Activated CD4-positive, alpha-beta memory T cell treated with anti-CD3 and anti-CD28 coated beads for 36 hours (primary cell): Measurements from ENCODE around the gene KCNQ1OT1. TPM values are rescaled to one million over a fixed set of nuclear protein-coding genes. Genes with fewer than 3 reads are reported as not detected.

Source experiments
- CTCF ChIA-PET: fragments of 350-600 bp; sonication (Branson Sonifier 250); formaldehyde crosslinking; loops from one replicate; lab custom pipeline; 2021; ENCODE audit warnings: antibody characterized with exemption, inconsistent platforms; lab: Charles Lee
- POLR2A ChIA-PET: fragments of 350-600 bp; sonication (Branson Sonifier 250); formaldehyde crosslinking; loops from one replicate; lab custom pipeline; 2021; ENCODE audit warnings: antibody characterized with exemption; lab: Charles Lee
- DNase-seq: peaks from one replicate; pipeline ENCODE4 v3.0.0-alpha.2; 2020
- H3K27ac Mint-ChIP-seq: one replicate; pipeline ENCODE4 v1.8.0; 2021; ENCODE audit warnings: mixed read lengths
- H3K27me3 Mint-ChIP-seq: one replicate; pipeline ENCODE4 v1.8.0; 2021; ENCODE audit warnings: mixed read lengths
- H3K36me3 Mint-ChIP-seq: one replicate; pipeline ENCODE4 v1.8.0; 2021; ENCODE audit warnings: mixed read lengths
- H3K4me1 Mint-ChIP-seq: one replicate; pipeline ENCODE4 v1.8.0; 2021; ENCODE audit warnings: low read depth, mixed read lengths
- H3K4me3 Mint-ChIP-seq: one replicate; pipeline ENCODE4 v1.8.0; 2021; ENCODE audit warnings: mild to moderate bottlenecking, mixed read lengths
- H3K9me3 Mint-ChIP-seq: one replicate; pipeline ENCODE4 v1.8.0; 2021; ENCODE audit warnings: mixed read lengths
- intact Hi-C: fragments of 100-400 bp; cut with micrococcal nuclease; formaldehyde crosslinking; loops from one replicate; pipeline ENCODE4 v1.15.1; 2023
- total RNA-seq, 2 experiments: library from RNA; stranded (reverse); gene quantifications; one replicate each; pipeline ENCODE4 v1.2.3, GENCODE V29; 2021

KCNQ1OT1 gene
- total RNA-seq, 2 experiments from 2014 or later, result 0.19 TPM

DNA sequence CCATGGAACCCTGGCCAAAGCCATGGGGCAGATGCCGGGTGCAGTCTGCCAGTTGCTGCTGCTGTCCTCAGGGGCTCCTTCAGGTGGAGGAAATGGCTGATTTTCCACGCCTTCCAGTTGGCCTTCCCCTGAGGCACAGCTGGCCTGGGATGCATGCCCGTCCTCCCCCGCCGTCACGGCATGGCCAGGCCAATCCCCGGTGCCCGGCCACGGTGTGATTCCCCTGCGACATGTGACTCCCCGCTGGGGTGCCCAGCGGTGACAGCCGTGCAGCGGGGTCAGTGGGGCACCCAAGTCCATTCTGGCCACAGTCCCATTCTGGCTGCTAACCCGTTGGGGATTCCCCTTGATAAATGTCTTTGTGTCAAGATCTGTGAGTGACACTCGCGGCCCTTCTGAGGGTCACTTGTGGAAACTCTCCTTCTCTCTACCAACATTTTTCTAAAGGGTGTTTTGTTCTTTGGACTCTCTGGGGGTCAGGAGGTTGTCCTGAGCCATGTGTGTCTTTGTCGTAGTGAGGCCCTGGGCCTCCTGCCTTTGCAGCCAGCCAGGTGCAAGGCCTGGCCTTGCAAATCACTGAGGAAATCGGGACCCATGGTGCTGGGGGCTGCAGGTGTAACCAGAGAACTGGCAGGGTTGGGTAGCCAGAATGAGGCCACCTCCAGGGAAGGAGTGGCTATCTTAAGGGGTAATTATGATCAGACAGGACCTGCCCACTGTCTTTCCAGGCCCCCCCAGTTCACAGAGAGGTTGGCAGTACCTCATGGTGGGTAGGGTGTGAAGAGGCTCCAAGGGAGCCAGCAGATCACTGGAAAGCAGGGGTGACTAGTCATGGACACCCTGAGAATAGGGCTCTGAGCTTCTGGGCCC, 37.1 kb downstream of the KCNQ1OT1 start:
- peak; percentile 0 for DNase-seq
- ChIA-PET CTCF (no interaction called here), POLR2A (no interaction called here)
- Mint-ChIP-seq H3K27ac (no peak overlapping the region), H3K9me3 (peaks cover 10% of the 10 kb centered on the region), H3K4me3 (no peak overlapping the region), H3K4me1 (no peaks in the 10 kb centered on the region), H3K27me3 (no peaks in the 10 kb centered on the region), H3K36me3 (peaks cover 23% of the 10 kb centered on the region)
- intact Hi-C loops, result no loop called here

DNA sequence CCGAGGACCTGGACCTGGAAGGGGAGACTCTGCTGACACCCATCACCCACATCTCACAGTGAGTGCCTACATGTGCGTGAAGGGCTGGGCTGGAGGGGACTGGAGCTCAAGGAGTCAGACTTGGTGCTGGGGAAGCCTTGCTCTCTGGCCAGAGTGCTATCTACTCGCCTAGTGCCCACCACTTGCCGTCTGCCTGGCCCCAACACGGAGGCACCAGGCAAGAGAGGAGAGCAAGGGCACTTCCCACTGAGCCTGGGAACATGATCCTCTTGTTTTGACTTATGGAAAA, 37.8 kb downstream of the KCNQ1OT1 start:
- no peak for DNase-seq
- H3K4me1 Mint-ChIP-seq, result no peaks in the 10 kb centered on the region
- ChIA-PET POLR2A (no interaction called here), CTCF (no interaction called here)
- H3K9me3 Mint-ChIP-seq, result peaks cover 10% of the 10 kb centered on the region
- H3K27me3 Mint-ChIP-seq, result no peaks in the 10 kb centered on the region
- H3K4me3 Mint-ChIP-seq, result no peak overlapping the region
- peaks cover 26% of the 10 kb centered on the region for H3K36me3 Mint-ChIP-seq
- intact Hi-C loops, result no loop called here
- no peak overlapping the region for H3K27ac Mint-ChIP-seq

DNA sequence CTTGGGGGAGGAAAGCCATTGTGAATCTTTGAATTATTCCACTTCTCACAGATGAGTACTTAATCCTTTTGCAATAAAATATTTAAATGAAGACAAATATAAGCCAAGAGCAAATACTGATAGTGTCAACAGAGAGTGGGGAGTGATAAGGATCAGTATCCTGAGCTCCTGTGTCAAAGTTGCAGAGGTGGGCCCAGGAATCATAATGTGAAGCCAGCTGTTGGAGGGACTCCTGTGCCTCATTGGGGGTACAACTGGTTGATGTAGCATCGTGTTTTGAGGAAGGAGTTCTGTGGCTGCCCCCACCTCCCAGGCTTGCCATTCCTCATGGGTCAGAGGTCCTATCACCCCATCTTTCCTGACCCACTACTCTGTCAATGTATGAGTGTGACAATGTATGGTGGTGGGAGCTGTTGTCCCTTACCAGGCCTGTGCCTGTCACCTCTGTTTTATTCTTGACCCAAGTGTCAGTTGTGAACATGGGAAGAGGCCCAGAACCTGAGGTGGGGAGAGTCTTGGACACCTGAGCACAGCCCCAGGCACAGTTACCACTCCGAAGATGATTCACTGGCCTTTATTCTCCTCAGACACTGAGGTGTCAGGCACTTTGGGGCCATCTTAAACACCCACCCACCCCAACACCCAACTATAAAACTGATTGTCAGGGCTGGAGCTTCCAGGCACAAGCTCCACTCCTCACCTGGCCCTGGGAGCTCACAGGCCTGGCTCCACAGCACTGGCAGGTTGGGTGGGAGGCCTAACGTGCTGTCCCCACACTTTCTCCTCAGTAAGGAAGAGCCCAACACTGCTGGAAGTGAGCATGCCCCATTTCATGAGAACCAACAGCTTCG, 38.4 kb downstream of the KCNQ1OT1 start:
- CTCF ChIA-PET, result no interaction called here
- no peaks in the 10 kb centered on the region for H3K27me3 Mint-ChIP-seq
- no peak for DNase-seq
- H3K27ac Mint-ChIP-seq, result no peak overlapping the region
- H3K36me3 Mint-ChIP-seq, result peaks cover 26% of the 10 kb centered on the region
- POLR2A ChIA-PET, result no interaction called here
- no peaks in the 10 kb centered on the region for H3K4me1 Mint-ChIP-seq
- H3K4me3 Mint-ChIP-seq, result no peak overlapping the region
- H3K9me3 Mint-ChIP-seq, result peaks cover 10% of the 10 kb centered on the region
- intact Hi-C loops, result no loop called here

DNA sequence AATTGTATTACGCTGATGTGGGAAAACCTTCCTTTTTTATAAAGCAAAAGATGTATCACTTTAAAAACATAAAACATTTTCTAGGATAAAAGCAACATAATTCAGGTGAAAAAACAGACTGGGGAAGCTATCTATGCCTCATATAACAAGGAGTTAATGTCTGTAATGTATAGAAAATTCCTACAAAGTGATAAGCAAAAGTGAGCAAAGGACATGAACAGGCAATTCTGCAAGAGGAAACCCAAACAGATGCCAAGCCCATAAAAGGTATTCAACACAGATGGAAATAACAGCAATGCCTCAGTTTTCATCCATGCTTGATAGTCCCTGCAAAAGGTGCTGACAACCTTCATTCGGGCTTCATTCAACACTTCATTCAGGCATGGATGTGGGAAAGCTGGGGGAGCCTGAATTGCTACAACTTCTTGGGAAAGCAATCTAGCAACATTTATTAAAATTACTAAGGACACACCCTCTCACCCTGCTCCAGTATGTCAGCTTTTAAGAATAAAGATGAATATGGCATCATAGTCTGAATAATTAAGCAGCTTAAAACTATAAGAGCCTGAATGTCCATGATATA, 39.3 kb downstream of the KCNQ1OT1 start:
- intact Hi-C loops, result no loop called here
- peaks cover 10% of the 10 kb centered on the region for H3K9me3 Mint-ChIP-seq
- H3K27ac Mint-ChIP-seq, result no peak overlapping the region
- no peaks in the 10 kb centered on the region for H3K27me3 Mint-ChIP-seq
- no peak overlapping the region for H3K4me3 Mint-ChIP-seq
- POLR2A ChIA-PET, result no interaction called here
- H3K4me1 Mint-ChIP-seq, result no peaks in the 10 kb centered on the region
- DNase-seq, result no peak
- CTCF ChIA-PET, result no interaction called here
- H3K36me3 Mint-ChIP-seq, result peaks cover 26% of the 10 kb centered on the region

DNA sequence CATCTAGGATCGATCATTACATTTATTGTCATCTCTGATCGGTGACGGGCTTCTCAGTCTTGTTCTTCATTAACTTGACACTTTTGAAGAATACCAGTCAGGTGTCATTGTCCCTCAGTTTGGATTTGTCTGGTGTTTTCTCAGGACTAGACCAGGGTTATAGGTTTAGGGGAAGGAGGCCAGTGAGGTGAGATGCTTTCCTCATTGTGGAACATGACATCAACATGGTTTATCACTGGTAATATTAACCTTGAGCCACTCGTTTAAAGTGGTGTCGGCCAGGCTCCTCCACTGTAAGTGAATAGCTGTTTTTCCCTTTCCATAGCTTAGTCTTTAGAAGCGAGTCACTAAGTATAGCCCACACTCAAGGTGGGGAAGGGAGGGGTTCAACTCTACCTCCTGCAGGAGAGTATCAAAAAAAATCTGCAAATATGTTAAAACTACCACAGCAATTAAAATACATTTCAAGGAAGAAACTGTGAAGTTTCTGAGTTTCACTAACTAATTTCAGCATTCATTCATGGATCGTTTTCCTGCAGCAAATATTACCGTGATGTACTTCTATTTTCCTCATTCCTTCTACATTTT, 42.0 kb downstream of the KCNQ1OT1 start:
- H3K36me3 Mint-ChIP-seq, result peaks cover 26% of the 10 kb centered on the region
- peaks cover 10% of the 10 kb centered on the region for H3K9me3 Mint-ChIP-seq
- H3K4me1 Mint-ChIP-seq, result no peaks in the 10 kb centered on the region
- intact Hi-C loops, result no loop called here
- ChIA-PET CTCF (no interaction called here), POLR2A (no interaction called here)
- DNase-seq, result no peak
- H3K27ac Mint-ChIP-seq, result no peak overlapping the region
- no peaks in the 10 kb centered on the region for H3K27me3 Mint-ChIP-seq
- H3K4me3 Mint-ChIP-seq, result no peak overlapping the region

DNA sequence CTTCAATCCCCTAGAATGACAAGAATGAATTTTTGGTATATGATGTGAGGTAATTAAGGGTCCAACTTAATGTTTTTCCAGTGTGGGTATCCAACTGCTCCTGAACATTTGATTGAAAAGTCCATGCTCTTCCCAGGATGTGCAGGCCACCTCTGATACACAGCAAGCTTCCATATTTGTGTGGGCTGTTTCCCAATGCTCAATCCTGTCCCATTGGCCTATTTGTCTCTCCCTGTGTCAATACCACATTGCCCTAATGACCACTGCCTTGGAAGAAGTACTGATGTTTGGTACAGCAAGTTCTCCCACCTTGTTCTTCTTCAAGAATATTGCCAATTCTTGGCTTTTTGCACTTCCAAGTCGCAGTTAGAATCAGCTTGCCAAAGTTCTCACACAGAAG, 42.9 kb downstream of the KCNQ1OT1 start:
- intact Hi-C loops, result no loop called here
- POLR2A ChIA-PET, result no interaction called here
- H3K27ac Mint-ChIP-seq, result no peak overlapping the region
- CTCF ChIA-PET, result no interaction called here
- peaks cover 10% of the 10 kb centered on the region for H3K9me3 Mint-ChIP-seq
- no peaks in the 10 kb centered on the region for H3K27me3 Mint-ChIP-seq
- H3K36me3 Mint-ChIP-seq, result peaks cover 26% of the 10 kb centered on the region
- H3K4me1 Mint-ChIP-seq, result no peaks in the 10 kb centered on the region
- DNase-seq, result no peak
- H3K4me3 Mint-ChIP-seq, result no peak overlapping the region

DNA sequence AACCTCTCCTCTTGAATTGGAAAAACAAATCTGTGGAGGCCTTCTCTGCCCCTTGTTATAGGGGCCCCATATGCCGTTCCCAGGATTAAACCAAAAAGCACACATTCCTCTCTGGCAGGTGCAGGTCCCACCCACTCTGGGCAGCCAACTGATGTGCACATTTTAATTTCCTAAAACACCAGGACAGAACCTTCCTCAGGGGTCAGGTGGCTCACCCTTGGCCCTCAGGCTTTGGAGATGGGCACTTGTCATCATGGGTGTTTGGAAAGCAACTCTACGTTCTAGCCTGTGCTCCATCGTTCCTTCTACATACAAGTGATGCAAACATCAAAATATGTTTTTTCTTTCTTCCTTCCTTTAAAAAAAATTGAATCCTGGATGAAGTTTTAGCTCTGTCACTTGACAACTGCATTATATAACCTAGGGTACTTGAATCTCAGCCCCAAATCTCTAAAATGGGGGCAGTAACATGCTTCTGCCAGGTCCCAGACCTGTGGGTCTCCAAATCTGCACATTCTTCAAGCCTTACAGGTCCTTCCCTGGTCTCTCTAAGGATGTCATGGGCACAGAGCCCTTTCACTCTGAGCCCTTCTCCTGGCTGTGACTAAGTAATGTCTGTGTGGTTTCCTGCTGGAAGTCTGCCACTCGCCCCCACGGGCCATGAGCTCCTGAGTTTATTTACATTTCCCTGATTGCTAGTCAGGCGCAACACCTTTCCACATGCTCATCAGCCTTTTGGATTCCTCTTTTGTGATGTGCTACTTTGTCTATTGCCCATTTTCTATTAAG, 43.8 kb downstream of the KCNQ1OT1 start:
- intact Hi-C loops, result no loop called here
- H3K27me3 Mint-ChIP-seq, result no peaks in the 10 kb centered on the region
- DNase-seq, result no peak
- H3K4me1 Mint-ChIP-seq, result no peaks in the 10 kb centered on the region
- H3K4me3 Mint-ChIP-seq, result no peak overlapping the region
- POLR2A ChIA-PET, result no interaction called here
- H3K36me3 Mint-ChIP-seq, result peaks cover 24% of the 10 kb centered on the region
- H3K9me3 Mint-ChIP-seq, result peaks cover 10% of the 10 kb centered on the region
- H3K27ac Mint-ChIP-seq, result no peak overlapping the region
- CTCF ChIA-PET, result no interaction called here

DNA sequence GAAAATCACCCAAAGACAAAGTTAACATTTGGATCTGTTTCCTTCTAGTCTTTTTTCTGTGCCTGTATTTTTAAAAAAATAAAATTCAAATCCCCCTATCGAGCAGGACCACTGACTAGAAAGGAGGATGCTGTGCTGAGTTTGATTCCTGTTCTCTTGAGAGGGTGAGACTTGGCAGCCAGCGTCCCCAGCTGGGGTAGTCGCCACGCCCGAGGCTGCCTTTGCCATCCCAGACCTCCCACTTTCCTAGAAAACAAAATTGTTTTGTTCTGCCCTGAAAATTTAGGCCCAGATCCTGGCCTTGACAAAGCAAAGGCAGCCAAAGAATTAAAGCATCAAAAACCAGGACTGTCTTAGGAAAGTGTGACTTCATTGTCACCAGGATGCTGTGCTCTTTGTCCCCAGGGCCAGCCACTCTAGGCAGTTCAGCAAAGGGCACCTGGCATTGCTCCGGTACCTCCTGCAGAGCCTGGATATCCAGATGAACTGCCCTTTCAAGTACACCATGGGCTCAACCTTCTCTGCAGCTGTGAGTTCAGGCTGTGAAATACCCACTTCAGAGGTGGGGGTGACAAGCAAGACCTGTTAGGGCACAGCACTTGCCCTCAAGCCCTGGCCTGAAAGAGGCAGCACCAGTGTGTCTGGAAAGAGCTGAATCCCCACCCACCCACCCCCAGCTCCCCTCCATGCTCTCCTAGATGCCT, 44.6 kb downstream of the KCNQ1OT1 start:
- ChIA-PET POLR2A (no interaction called here), CTCF (no interaction called here)
- no peak overlapping the region for H3K4me3 Mint-ChIP-seq
- no peaks in the 10 kb centered on the region for H3K27me3 Mint-ChIP-seq
- peaks cover 20% of the 10 kb centered on the region for H3K36me3 Mint-ChIP-seq
- intact Hi-C loops, result no loop called here
- no peak for DNase-seq
- H3K4me1 Mint-ChIP-seq, result no peaks in the 10 kb centered on the region
- H3K9me3 Mint-ChIP-seq, result peaks cover 14% of the 10 kb centered on the region
- no peak overlapping the region for H3K27ac Mint-ChIP-seq

DNA sequence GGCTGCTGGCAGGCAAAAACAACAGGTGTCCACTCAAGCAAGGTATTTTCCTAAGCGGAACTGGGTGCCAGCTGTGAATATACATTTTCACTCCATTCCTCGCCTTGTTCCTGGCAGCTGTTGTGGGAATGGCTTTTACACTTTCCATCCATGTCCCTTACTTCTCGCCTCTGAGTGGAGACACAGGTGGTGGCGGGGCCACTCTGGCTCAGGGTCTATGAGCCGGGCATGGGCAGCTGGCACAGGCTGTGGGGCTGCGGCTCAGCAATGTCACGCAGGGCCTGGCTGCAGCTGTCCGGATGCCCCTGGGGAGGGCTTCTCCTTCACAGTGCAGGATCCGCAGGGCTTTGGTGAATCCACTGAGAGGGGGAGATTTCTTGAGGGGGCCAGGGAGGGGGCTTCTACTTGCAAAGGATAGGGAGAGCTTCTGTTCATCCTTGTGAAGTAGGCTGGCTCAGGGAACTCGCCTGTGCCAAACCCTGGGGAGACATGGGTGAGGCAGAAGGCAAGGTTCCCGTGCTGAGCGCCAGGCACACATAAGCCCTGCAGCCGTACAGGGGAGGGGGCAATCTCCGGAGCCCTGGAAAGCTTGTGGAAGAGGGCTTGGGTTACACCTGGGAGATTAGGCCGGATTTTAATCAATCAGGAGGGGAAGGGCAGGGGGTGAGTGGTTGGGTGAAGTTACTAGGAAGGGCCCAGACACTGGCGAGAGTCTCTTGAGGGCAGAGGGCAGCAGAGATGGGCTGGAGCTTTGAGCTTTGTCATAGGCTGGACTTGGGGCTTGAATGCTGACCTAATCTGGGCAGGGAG, 45.7 kb downstream of the KCNQ1OT1 start:
- peaks cover 24% of the 10 kb centered on the region for H3K36me3 Mint-ChIP-seq
- CTCF ChIA-PET, result no interaction called here
- peaks cover 20% of the 10 kb centered on the region for H3K9me3 Mint-ChIP-seq
- no peak for DNase-seq
- no peaks in the 10 kb centered on the region for H3K4me1 Mint-ChIP-seq
- intact Hi-C loops, result no loop called here
- H3K27me3 Mint-ChIP-seq, result no peaks in the 10 kb centered on the region
- POLR2A ChIA-PET, result no interaction called here
- H3K4me3 Mint-ChIP-seq, result no peak overlapping the region
- H3K27ac Mint-ChIP-seq, result no peak overlapping the region

DNA sequence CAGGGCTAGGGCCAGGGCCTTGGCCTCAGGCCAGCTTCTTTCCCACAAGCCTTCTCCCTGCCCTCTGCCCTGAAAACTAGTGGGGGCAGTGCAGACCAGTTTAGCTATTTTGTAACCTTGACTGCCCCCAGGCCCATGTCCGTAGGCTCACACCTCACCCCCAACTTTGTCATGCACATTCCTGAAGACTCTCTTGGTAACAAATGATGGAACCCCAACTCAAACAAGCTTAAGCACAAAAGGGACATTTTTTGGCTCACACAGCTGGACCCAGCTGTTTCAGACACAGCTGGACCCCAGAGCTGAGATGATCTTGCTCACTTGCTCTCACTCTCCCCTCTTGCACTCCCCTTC, 46.6 kb downstream of the KCNQ1OT1 start:
- ChIA-PET POLR2A (no interaction called here), CTCF (no interaction called here)
- no peak overlapping the region for H3K4me3 Mint-ChIP-seq

More for the DNA sequence above, 46.6 kb downstream of the KCNQ1OT1 start:
- no peak for DNase-seq
- Mint-ChIP-seq H3K4me1 (no peaks in the 10 kb centered on the region), H3K27ac (no peak overlapping the region), H3K27me3 (no peaks in the 10 kb centered on the region), H3K36me3 (peaks cover 20% of the 10 kb centered on the region), H3K9me3 (peaks cover 25% of the 10 kb centered on the region)
- intact Hi-C loops, result no loop called here
